ENCODE measurements around the gene YBX1. TPM values are rescaled to one million over a fixed set of nuclear protein-coding genes. Genes with fewer than 3 reads are reported as not detected.

The YBX1 gene
- total RNA-seq, 4 donors from 2014 or later: 594 to 809 (median 657) TPM

- no peak for TF ChIP-seq CTCF (IDR thresholded peaks at IDR 0.05; ENCODE audit: low read depth)
Observed at GRCh38 chr1:42736571-42737200, 54.5 kb downstream of the YBX1 start.

- TF ChIP-seq CTCF (IDR thresholded peaks at IDR 0.05; ENCODE audit: low read depth): no peak
Observed at GRCh38 chr1:42737257-42737656, 55.0 kb downstream of the YBX1 start.

DNA sequence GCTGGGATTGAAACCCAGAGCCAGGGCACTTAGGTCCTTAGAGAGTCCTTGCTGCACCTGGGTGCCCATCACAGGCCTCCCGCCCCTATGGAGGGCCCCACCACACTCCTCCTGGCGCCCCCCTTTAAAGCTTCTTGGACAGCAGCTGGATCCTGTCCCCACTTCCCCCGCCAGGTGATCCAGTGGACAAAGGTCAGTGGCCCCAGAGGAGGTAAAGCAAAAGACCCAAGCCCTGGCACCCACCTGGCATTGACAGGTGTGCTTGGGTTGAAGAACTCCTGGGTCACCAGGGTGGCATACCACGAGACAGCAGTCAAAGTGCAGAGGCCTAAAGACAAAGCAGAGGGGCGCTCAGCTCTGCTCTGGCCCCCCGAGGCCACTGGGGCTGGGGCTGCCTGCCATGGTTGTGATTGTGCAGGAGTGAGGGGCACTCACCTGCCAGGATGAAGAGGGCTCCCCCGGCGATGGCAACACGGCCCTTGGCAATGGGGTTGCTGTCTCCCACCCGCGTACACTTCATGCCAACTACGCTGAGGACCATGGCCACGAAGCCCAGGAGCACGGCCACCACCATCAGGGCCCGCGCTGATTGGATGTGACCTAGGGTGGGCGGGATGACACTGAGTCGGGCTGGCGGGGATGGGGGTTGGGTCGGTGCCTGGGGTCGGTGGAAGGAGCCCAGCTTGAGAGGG lies 55.9 kb downstream of the YBX1 start:
- no peak for TF ChIP-seq CTCF (IDR thresholded peaks at IDR 0.05; ENCODE audit: low read depth)

GRCh38 chr1:42738678-42739226 lies 56.5 kb downstream of the YBX1 start:
- no peak for TF ChIP-seq CTCF (IDR thresholded peaks at IDR 0.05; ENCODE audit: low read depth)

DNA sequence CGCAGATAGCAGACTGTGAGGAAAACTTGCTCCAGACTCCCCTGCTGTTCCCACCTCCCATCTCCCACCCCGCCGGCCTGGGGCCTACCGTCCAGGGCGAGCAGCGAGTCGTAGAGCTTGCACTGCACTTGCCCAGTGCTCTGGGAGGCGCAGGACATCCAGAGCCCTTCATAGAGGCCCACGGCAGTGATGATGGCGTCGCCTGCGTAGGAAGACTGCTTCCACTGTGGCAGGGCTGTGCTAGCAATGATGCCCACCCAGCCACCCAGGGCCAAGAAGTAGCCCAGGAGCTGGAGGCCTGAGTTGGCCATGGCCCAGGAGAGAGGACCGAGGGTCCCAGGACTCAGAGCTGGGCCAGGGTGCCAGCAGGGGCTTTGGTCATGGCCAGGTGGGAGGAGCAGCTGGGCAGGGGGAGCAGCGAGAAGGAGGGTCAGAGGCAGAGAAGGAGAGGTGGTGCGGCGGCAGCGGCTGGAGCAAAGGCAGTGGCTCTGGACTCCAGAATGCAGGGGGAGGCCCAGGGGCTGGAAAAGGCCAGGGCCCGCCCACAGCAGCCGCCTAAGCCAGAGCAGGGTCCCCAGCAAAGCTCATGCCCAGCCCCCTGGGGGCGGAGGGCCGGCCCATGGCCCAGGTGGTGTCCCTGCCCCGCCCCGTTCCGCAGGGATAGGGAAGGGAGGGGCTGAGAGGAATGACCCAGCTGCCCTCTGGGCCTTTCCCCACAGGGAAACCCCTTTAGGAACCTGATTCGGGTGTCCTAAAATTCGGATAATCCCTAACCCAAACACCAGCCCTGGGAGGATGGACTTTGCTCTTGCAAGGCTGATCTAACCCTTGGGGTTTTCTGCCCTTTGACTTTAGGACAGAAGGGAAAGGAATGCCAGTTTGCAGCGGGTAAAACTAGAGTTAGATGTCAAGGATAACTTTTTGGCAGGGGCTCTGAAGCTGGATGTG lies 57.8 kb downstream of the YBX1 start, which contains the start of gene CLDN19:
TSS of gene CLDN19 (minus strand) at position 484 of the 948 bp plus-strand sequence. CDS start at position 311, 173 bp downstream.
- TF ChIP-seq CTCF (IDR thresholded peaks at IDR 0.05; ENCODE audit: low read depth): no peak

DNA sequence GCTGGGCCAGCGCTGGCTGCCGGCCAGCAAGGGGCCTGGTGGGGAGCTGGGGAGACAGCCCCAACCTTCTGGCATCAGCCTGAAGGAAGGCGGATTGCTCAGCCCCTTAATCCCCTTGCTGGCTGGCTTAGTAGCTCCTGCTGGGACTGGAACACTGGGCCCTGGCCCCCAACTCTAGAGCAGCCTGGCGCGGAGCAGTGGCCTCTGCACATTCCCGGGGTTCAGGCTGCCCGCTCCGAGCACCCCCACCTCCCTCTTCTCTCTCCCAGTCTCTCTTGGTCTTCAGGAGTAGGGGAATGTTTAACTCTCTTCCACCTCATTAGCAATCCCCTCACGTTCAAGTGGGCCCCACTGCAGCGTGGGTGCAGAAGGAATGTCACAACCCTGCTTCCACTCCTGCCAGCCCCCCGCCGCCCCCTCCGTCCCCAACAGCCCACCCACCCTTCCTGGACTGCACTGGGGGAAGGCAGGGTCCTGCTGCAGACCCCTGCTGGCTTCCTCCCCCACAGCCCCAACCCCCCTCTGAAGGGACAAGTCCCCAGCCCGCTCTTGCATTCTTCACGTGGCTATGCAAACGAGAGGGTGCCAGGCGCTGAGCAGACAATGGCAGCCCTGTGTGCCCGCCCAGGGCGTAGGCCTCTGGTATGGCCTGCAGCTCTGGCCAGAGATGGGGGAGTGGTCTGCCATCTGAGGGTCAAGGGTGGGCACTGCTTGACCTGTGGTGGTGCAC lies 58.8 kb downstream of the YBX1 start:
- no peak for TF ChIP-seq CTCF (IDR thresholded peaks at IDR 0.05; ENCODE audit: low read depth)

Measured in subcutaneous adipose tissue (tissue), 4 donors.